ENCODE results near the gene IDH3A. TPM values are rescaled to one million over a fixed set of nuclear protein-coding genes. Genes with fewer than 3 reads are reported as not detected.

The IDH3A gene
- total RNA-seq, result 15.5 and 16.9 TPM in 2 replicates

DNA sequence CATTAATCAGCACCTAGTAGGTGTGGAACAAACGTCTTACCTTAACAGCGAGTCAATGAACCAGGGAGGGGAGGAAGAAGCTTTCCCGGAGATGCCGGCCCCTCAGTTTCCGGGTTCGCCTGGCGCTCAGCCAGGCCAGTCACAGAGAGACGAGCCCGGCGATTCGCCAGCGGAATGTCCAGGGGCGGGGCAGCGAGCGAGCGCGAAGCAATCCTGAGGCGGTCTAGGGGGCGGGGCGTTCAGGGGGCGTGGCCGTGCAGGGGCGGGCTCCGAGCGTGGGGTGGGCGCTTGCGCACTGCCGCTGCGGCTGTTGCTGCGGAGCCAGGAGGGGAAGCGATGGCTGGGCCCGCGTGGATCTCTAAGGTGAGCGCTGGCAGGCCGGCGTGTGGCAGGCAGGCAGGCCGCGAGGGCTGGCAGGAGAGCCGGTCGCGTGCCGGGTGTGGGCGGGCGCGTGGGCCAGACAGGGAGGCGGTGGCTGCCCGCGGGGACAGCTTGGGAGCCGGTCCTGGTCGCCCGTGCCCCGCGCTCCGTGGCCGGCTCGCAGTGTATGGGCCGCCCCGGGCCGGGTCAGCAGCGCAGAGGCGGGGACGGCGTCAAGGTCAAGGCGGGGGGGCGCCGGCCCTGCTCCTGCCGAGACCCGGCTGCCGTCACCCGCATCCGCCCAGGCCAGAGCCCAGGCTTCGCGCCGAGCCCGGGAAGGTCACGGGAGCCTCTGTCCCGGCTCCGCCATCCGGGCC lies at the start of gene IDH3A:
Gene IDH3A (plus strand): TSS at position 295 of the 737 bp plus-strand sequence. CDS start 42 bp downstream, at position 337.

DNA sequence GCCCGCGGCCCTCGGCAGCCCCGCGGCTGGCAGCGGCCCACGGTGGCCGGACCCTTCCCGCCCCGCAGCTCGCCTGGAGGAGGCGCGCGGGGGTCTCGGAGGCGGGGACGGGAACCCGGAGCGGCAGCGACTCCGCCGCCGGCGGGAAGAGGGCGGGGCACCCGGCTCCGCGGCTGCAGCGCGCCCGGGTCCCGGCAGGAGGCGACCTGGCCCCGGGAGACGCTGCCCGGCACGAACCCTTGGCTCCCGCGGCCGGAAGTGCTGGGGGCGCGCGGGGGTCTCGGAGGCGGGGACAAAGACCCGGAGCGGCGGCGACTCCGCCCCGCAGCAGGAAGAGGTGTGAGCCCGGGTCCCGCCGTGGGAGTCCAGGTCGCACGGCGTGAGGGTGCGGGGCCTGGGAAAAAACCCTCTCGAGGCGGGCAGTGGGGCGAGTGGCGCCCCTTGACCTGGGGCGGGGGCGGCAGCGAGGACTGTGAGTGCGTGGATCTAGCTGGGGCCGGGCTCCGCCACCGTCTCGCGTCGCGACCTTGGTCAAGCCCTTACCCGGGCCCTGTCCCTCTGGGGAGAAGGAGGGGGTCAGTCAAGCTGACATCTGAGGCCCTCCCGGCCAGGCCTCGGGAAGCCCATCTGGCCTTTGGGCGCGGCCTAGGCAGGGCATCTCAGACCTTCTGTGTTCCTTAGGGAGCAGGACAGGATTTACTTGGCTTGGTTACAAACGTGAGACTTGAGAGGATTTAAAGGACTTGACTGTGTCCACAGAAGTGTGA lies 17.7 kb upstream of the IDH3A start, which contains the start of gene CIB2:
Gene CIB2 (minus strand): TSS at position 151 of the 767 bp plus-strand sequence. CDS start 230 bp downstream, outside the sequence.

Other genes with a start within 250 kb of the IDH3A start
- 26.3 and 52.8 TPM in 2 replicates for gene TBC1D2B, start 71.7 kb upstream of the IDH3A start, total RNA-seq
- gene SH2D7, start 56.8 kb upstream of the IDH3A start, total RNA-seq, result not detected in 2 replicates
- gene CIB2, start 17.9 kb upstream of the IDH3A start, total RNA-seq, result 2.7 and 4.2 TPM in 2 replicates
- gene ACSBG1, start 85.2 kb downstream of the IDH3A start, total RNA-seq, result 0.12 TPM in 1 of 2 replicates, not detected in the other
- 1.4 and 2.5 TPM in 2 replicates for gene DNAJA4, start 115.2 kb downstream of the IDH3A start, total RNA-seq
- gene SKIC8, start 150.2 kb downstream of the IDH3A start, total RNA-seq, result 36.1 and 57.2 TPM in 2 replicates
- not detected in 2 replicates for gene CRABP1, start 191.0 kb downstream of the IDH3A start, total RNA-seq